ENCODE results near the gene TSSK2.

Gene TSSK2

GRCh38 chr22:19178065-19178656 lies 47.1 kb downstream of the TSSK2 start (continued):
- TF ChIP-seq PATZ1 (tag by site-specific recombination; IDR thresholded peaks at IDR 0.05) (peak; percentile 65; the same call in 1 of the 2 replicates), ZFP69B (tag by site-specific recombination; IDR thresholded peaks at IDR 0.05) (peak; percentile 95), ZNF624 (tag by site-specific recombination; IDR thresholded peaks at IDR 0.05) (no peak), ZFHX2 (tag by site-specific recombination; conservative IDR thresholded peaks at IDR 0.05) (peak; percentile 37), ZSCAN16 (tag by site-specific recombination; IDR thresholded peaks at IDR 0.05) (no peak), ZNF473 (tag by site-specific recombination; IDR thresholded peaks at IDR 0.05) (no peak), ZFP41 (tag by site-specific recombination; IDR thresholded peaks at IDR 0.05; ENCODE audit: borderline replicate concordance) (no peak), IKZF3 (tag by site-specific recombination; IDR thresholded peaks at IDR 0.05) (0 out of 2 replicates have a peak, but pooled peaks have one; percentile 48), ZNF677 (tag by site-specific recombination; IDR thresholded peaks at IDR 0.05) (no peak), ZNF837 (tag by site-specific recombination; IDR thresholded peaks at IDR 0.05) (no peak), ZNF623 (tag by site-specific recombination; IDR thresholded peaks at IDR 0.05) (no peak), PBX3 (CRISPR knock-in tag; IDR thresholded peaks at IDR 0.05) (peak; percentile 21; the same call in 1 of the 2 replicates), ZNF341 (tag by site-specific recombination; IDR thresholded peaks at IDR 0.05; ENCODE audit: low read depth) (peak; percentile 70)
- TF ChIP-seq, protein P1, sequence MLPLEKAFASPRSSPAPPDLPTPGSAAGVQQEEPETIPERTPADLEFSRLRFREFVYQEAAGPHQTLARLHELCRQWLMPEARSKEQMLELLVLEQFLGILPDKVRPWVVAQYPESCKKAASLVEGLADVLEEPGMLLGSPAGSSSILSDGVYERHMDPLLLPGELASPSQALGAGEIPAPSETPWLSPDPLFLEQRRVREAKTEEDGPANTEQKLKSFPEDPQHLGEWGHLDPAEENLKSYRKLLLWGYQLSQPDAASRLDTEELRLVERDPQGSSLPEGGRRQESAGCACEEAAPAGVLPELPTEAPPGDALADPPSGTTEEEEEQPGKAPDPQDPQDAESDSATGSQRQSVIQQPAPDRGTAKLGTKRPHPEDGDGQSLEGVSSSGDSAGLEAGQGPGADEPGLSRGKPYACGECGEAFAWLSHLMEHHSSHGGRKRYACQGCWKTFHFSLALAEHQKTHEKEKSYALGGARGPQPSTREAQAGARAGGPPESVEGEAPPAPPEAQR (tag by site-specific recombination; IDR thresholded peaks at IDR 0.05) = no peak

DNA sequence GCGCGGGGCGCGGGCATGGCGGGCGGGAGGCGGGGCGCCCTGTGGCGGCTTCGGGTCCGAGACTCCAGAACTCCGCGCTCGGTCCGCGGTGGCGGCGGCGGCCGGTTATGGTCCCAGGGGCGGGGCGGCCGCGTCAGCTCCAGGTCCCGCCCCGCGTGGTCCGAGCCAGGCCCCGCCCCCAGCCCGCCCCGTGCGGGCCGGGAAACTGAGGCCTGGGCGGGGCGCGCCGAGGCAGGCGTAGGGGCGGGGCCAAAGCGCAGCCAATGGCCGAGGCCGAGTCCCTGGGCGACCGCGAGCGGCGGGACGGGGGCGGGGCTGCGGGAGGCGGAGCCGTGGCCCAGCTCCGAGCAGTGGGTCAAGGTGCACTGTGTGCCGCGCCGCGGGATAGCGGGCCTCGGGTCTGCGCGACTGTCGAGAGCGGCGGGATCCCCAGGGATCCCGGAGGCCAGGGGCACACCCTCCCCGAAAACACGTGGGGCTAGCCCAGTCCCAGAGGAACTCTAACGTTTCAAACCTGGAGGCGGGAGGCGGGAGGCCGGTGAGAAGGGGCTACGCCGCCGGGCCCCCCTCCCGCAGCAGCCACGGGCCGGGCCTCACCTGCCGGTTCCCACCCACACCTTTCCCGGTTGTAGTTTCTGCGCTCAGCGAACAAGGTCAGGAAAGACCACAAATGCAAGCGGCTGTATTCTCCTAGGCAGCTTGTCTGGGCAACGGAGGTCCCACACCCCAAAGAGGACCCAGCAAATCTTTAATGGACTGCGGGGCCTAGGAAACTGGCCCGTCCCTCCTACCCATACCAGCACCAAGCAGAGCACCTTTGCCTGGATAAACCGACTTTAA lies 47.8 kb downstream of the TSSK2 start, which contains the start of gene SLC25A1:
Gene SLC25A1, minus strand, starts transcription at position 80 of the 840 bp plus-strand sequence. Its CDS starts 63 bp downstream, at position 17.
- no peaks in the 10 kb centered on the region for H3K9me3 ChIP-seq (ENCODE audit: control insufficient read depth, insufficient read depth, low read depth, low read length)
- no peaks in the 10 kb centered on the region; the same call in 1 of the 2 replicates for H3K4me1 ChIP-seq (ENCODE audit: control insufficient read depth, insufficient read depth, low read length)
- peak within 1 kb of the TSS; percentile 84 for H3K27ac ChIP-seq (ENCODE audit: extremely low read depth, low read depth, low read length)
- POLR2A ChIA-PET = interaction anchor here (0.5 to 3.2 kb wide), 19 partner anchors 8 to 451 kb away, joined by 3 to 26 read pairs (median 5); partner anchors contain the start of genes CDC45, CLTCL1, DGCR2 and ESS2
- H3K36me3 ChIP-seq (ENCODE audit: control insufficient read depth in 2 of 2, insufficient read depth in 1 of 2, low read length in 2 of 2) = peaks cover 0 to 39% of the 10 kb centered on the region in 2 experiments; a peak in 1 of 3 replicates
- H3K4me3 ChIP-seq (ENCODE audit: low read depth, low read length) = peak within 1 kb of the TSS; percentile 82
- CTCF ChIA-PET = interaction anchor here (0.5 to 3.0 kb wide), 30 partner anchors 8 to 525 kb away, joined by 3 to 18 read pairs (median 4); partner anchors contain the start of gene ESS2
- TF ChIP-seq ZNF626 (tag by site-specific recombination; IDR thresholded peaks at IDR 0.05) = no peak
- peak; percentile 65 for TF ChIP-seq SP2 (tag by site-specific recombination; IDR thresholded peaks at IDR 0.05)
- TF ChIP-seq CTCF (tag by site-specific recombination; IDR thresholded peaks at IDR 0.05) = no peak
- TF ChIP-seq, protein P2, sequence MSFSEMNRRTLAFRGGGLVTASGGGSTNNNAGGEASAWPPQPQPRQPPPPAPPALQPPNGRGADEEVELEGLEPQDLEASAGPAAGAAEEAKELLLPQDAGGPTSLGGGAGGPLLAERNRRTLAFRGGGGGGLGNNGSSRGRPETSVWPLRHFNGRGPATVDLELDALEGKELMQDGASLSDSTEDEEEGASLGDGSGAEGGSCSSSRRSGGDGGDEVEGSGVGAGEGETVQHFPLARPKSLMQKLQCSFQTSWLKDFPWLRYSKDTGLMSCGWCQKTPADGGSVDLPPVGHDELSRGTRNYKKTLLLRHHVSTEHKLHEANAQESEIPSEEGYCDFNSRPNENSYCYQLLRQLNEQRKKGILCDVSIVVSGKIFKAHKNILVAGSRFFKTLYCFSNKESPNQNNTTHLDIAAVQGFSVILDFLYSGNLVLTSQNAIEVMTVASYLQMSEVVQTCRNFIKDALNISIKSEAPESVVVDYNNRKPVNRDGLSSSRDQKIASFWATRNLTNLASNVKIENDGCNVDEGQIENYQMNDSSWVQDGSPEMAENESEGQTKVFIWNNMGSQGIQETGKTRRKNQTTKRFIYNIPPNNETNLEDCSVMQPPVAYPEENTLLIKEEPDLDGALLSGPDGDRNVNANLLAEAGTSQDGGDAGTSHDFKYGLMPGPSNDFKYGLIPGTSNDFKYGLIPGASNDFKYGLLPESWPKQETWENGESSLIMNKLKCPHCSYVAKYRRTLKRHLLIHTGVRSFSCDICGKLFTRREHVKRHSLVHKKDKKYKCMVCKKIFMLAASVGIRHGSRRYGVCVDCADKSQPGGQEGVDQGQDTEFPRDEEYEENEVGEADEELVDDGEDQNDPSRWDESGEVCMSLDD (tag by site-specific recombination; IDR thresholded peaks at IDR 0.05) = peak; percentile 78
- peak; percentile 76 for TF ChIP-seq PATZ1 (tag by site-specific recombination; IDR thresholded peaks at IDR 0.05)
